Right cardiac atrium (tissue), 5 donors: ENCODE measurements around the gene SLC35B2. TPM values are rescaled to one million over a fixed set of nuclear protein-coding genes. Genes with fewer than 3 reads are reported as not detected.
A peak's percentile ranks its signal among the peaks of the same experiment; 100 is the strongest.

Source experiments
- ATAC-seq, 2 donors: fragments of 200-7000 bp; cut with Tn5 transposase; one replicate each; pipeline versions ENCODE4 v1.8.0 to v1.9.1; 2020; ENCODE audit warnings: moderate library complexity in 2 of 2, mild to moderate bottlenecking in 1 of 2
- DNase-seq, 3 donors: peaks; one replicate each; pipeline ENCODE4 v3.0.0-alpha.2; 2020
- H3K27ac ChIP-seq: one replicate; pipeline ENCODE4 v1.5.1; 2013; ENCODE audit warnings: mild to moderate bottlenecking, low read length, control low read depth, moderate library complexity
- H3K27me3 ChIP-seq: one replicate; pipeline ENCODE4 v1.6.1; 2013; ENCODE audit not compliant: control insufficient read depth, insufficient read depth
- H3K4me1 ChIP-seq: one replicate; pipeline ENCODE4 v1.6.1; 2013; ENCODE audit warnings: low read length; ENCODE audit not compliant: control insufficient read depth, insufficient read depth
- H3K4me3 ChIP-seq: one replicate; pipeline ENCODE4 v1.5.1; 2013; ENCODE audit warnings: low read length, control low read depth
- H3K9me3 ChIP-seq: one replicate; pipeline ENCODE4 v1.6.1; 2013; ENCODE audit warnings: low read length; ENCODE audit not compliant: control insufficient read depth
- WGBS: extraction: QIAGEN DNeasy Blood & Tissue Kit; methylation state at CpG from one replicate; pipeline ENCODE4 v1.1.7; 2013; 5-methylcytosine and 5-hydroxymethylcytosine counted together
- intact Hi-C, 4 donors: fragments of 100-400 bp; cut with DNase I; formaldehyde crosslinking; loops; one replicate each; pipeline versions ENCODE4 v1.11.0 to v1.14.0; 2022 to 2023
- polyA plus RNA-seq: library from polyadenylated mRNA; stranded (reverse); fragments of 200-250 nt; gene quantifications from one replicate; pipeline ENCODE4 v1.2.3, GENCODE V29; 2013
- total RNA-seq, 4 donors: library from RNA; stranded (reverse); fragmentation: NEBNext Ultra II Directional; extraction: Animal tissue kit (Norgen Biotek cat#: 25700); gene quantifications; one replicate each; pipeline ENCODE4 v1.2.1, GENCODE V29; 2021
- donor health status: healthy with polysubstance abuse.
- donor health status: DM: no; HTN: yes; CAD: no.
- donor health status: DM: no; HTN: no; CAD: no.
- donor health status: DM: no; HTN: yes; CAD: no; lungs with severe emphysema.
- donor health status: DM: yes; HTN: yes; CAD: no.

Gene SLC35B2
- total and polyA plus RNA-seq, 5 donors: 15.8 to 25.2 (median 21.8) TPM

DNA sequence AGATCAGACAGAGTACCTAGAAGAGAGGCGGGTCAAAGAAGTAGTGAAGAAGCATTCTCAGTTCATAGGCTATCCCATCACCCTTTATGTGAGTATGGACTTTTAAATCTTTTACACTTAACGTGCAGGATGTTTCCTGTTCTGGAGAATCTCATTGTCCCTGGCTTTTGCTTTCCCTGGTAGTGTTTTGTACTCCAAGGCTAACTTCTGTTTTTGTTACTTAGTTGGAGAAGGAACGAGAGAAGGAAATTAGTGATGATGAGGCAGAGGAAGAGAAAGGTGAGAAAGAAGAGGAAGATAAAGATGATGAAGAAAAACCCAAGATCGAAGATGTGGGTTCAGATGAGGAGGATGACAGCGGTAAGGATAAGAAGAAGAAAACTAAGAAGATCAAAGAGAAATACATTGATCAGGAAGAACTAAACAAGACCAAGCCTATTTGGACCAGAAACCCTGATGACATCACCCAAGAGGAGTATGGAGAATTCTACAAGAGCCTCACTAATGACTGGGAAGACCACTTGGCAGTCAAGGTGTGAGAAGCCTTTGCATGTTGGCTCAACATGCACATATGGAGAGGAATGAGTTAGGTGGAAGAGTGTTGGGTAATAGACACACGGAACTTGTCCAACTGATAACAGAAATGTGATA, 7.1 kb downstream of the SLC35B2 start:
- intact Hi-C loops: no loop called here
- 58% methylated on average over 6 of the region's 6 CpGs for WGBS
- DNase-seq: no peak
- Histone ChIP-seq H3K4me3 (no peak overlapping the region), H3K4me1 (no peaks in the 10 kb centered on the region), H3K27ac (no peak overlapping the region), H3K9me3 (no peaks in the 10 kb centered on the region), H3K27me3 (no peaks in the 10 kb centered on the region)
- no peak for ATAC-seq

DNA sequence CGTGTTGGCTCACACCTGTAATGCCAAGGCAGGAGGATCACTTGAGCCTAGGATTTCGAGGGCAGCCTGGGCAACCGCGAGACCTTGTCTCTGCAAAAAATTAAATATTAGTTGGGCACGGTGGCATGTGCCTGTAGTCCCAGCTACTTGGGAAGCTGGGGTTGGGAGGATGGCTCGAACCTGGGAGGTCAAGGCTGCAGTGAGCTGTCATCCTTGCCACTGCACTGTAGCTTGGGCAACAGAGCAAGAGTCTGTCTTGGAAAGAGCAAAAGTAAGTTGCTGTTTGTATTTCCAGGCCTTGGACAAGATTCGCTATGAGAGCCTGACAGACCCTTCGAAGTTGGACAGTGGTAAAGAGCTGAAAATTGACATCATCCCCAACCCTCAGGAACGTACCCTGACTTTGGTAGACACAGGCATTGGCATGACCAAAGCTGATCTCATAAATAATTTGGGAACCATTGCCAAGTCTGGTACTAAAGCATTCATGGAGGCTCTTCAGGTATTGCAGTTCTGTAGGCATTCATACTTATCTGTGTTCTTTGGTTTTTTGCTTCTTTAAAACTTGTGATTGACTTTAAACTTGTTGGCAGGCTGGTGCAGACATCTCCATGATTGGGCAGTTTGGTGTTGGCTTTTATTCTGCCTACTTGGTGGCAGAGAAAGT, 8.1 kb downstream of the SLC35B2 start:
- 78% methylated on average over 9 of the region's 9 CpGs for WGBS
- H3K4me3 ChIP-seq: no peak overlapping the region
- H3K4me1 ChIP-seq: no peaks in the 10 kb centered on the region
- intact Hi-C loops: no loop called here
- H3K27ac ChIP-seq: no peak overlapping the region
- no peak for ATAC-seq
- no peaks in the 10 kb centered on the region for H3K9me3 ChIP-seq
- H3K27me3 ChIP-seq: no peaks in the 10 kb centered on the region
- DNase-seq: no peak

DNA sequence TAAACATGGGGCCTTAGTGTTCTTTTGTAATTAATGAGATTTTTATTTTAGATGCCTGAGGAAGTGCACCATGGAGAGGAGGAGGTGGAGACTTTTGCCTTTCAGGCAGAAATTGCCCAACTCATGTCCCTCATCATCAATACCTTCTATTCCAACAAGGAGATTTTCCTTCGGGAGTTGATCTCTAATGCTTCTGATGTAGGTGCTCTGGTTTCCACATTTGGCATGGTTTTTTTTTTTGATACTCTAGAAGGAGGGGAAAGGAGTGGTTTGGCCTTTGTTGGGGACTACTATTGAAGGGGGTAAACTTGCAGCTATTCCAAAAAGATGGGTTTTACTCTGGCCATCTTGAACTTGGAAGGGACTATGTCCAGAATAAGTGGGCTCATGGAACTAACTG, 8.7 kb downstream of the SLC35B2 start:
- ATAC-seq (no peak), DNase-seq (no peak)
- Histone ChIP-seq H3K27me3 (no peaks in the 10 kb centered on the region), H3K27ac (no peak overlapping the region), H3K9me3 (no peaks in the 10 kb centered on the region), H3K4me1 (no peaks in the 10 kb centered on the region), H3K4me3 (peak overlapping the region; percentile 98)
- intact Hi-C loops: no loop called here
- 35% methylated on average over 1 of the region's 1 CpG for WGBS

DNA sequence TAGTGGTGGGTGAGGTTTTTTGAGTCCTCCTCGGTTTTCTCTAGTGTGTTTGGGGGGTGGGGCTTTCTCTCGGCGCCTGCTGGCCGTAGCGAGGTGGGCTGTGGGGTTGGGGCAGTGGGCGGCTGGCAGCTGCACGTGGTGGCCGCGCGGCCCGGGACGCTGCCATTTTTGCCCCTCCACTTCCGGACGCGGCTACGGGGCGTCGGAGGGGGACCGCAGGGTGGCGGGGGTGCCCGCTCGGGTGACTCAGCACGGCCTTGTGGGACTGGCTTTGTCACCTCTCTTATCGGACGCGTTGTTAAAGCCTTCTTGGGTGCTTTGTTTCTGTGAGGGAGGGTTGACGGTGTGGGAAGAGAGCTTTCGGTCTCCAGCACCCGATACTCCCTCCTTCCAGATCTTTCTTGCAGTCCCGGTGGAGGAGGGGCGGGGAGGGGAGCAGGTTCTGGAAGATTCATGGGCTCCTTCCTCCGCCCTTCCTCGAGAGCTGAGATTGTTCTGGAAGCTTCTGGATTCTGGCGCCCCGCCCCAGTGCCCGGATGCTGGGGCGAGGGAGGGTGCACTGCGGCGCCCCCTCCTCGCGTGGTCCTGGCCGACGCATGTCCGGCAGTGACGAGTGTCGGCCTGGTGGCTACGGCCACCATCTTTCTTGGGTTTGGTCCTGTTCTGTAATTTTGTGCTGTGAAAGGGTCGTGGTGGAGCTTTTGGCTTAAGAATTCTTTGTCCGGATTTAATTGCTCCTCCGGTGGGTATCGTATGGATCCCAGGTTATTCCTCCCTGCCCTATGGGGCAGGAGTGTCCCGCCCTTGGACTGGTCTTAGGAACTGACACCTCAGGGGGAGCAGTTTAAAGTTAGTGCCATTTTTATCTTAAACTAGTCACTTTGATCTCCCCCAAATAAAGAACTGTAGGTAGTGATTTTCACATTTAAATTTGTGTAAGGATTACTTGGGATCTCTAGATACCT, 9.7 kb downstream of the SLC35B2 start:
- WGBS: under 1% methylated on average over 52 of the region's 52 CpGs
- intact Hi-C loops: no loop called here
- no peaks in the 10 kb centered on the region for H3K9me3 ChIP-seq
- ATAC-seq: peak; percentile 47 to 64
- peak overlapping the region; percentile 98 for H3K4me3 ChIP-seq
- H3K4me1 ChIP-seq: no peaks in the 10 kb centered on the region
- DNase-seq: peak; percentile 78 to 89 (median 89)
- no peaks in the 10 kb centered on the region for H3K27me3 ChIP-seq
- peak overlapping the region; percentile 80 for H3K27ac ChIP-seq

DNA sequence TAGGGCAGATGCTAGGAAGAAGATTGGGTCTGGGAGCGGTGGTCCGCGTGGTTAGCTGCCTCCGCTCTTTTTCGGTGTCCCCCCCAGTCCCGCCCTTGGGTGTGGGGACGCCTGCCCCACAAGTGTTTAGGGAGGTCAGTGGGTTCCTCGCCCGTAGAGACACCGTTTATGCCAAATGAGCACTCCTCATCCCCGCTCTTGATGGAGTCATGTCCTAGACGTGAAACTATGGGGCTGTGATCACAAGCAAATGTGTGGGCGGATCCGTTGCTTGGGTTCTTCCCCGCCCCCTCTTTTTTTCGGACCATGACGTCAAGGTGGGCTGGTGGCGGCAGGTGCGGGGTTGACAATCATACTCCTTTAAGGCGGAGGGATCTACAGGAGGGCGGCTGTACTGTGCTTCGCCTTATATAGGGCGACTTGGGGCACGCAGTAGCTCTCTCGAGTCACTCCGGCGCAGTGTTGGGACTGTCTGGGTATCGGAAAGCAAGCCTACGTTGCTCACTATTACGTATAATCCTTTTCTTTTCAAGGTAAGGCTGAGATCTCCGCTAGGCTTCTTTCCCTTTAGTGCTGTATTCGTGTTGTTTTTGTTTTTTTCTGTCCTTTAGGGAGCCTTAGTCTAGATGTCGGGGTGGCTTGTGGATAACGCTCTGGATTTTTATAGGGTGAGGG, 10.5 kb downstream of the SLC35B2 start, which contains the start of gene HSP90AB1:
TSS of gene HSP90AB1 (plus strand) at position 439 of the 675 bp plus-strand sequence. CDS start 1,529 bp downstream, outside the sequence.
- DNase-seq (peak; percentile 93 to 97 (median 95)), ATAC-seq (peak; percentile 92 to 94)
- intact Hi-C loops: no loop called here
- Histone ChIP-seq H3K9me3 (no peaks in the 10 kb centered on the region), H3K27me3 (no peaks in the 10 kb centered on the region), H3K27ac (peak within 1 kb of the TSS; percentile 80), H3K4me1 (no peaks in the 10 kb centered on the region), H3K4me3 (peak within 1 kb of the TSS; percentile 98)
- WGBS: under 1% methylated on average over 34 of the region's 34 CpGs

DNA sequence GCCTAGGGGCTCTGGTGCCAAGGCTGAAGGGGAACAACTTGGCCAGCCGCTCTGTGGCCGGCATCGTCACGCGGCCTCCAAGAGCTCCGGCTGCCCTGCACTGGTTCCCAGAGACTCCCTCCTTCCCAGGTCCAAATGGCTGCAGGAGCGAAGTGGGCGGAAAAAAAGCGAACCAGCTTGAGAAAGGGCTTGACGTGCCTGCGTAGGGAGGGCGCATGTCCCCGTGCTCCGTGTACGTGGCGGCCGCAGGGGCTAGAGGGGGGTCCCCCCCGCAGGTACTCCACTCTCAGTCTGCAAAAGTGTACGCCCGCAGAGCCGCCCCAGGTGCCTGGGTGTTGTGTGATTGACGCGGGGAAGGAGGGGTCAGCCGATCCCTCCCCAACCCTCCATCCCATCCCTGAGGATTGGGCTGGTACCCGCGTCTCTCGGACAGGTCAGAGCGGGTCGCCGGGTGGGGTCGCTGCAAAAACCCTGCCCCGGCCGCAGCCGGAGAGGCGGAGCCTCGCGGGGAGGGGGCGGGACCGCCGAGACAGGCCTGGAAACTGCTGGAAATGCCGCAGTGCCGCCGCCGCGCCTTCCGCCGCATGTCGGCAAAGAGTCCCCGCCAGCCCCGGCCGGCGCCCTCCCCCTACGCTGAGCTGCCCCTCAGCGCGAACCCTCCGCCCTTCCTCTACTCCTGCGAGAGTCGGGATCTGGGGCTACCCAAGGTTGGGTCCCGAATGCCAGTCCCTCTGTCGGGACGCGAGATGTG, 11.2 kb downstream of the SLC35B2 start:
- no peaks in the 10 kb centered on the region for H3K9me3 ChIP-seq
- H3K4me3 ChIP-seq: peak overlapping the region; percentile 98
- intact Hi-C loops: no loop called here
- WGBS: under 1% methylated on average over 62 of the region's 62 CpGs
- H3K4me1 ChIP-seq: no peaks in the 10 kb centered on the region
- ATAC-seq (peak; percentile 86 to 89), DNase-seq (peak; percentile 93 to 97 (median 97))
- H3K27me3 ChIP-seq: no peaks in the 10 kb centered on the region
- peak overlapping the region; percentile 80 for H3K27ac ChIP-seq

DNA sequence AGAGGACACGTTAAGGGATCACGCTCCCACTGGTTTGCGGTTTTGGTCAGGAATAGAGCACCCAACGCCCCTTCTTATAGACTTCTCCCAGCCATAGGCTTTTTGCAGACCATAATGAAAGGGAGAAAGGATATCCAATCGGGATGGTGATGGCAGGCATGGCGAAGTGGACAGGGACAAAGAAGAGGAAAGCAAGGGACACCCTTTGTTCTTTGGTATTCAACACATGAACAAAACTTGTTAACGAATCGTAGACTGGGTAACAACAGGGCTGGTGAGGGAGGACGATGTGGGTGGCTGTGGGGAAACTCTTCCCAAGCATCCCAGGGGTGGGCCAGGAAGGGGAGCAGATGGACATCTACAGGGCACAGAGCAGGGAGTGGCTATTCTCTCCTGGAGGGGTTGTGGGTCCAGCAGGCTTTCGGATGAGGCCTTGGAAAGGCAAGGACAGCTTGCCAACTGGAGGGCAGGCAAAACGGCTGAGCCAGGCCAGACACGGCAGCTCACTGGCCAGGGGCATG, 11.9 kb downstream of the SLC35B2 start:
- H3K9me3 ChIP-seq: no peaks in the 10 kb centered on the region
- no peaks in the 10 kb centered on the region for H3K4me1 ChIP-seq
- intact Hi-C loops: no loop called here
- peak overlapping the region; percentile 98 for H3K4me3 ChIP-seq
- 64% methylated on average over 12 of the region's 12 CpGs for WGBS
- DNase-seq (peak in 1 of 3 donors; percentile 38), ATAC-seq (no peak)
- no peaks in the 10 kb centered on the region for H3K27me3 ChIP-seq
- H3K27ac ChIP-seq: peak overlapping the region; percentile 61

DNA sequence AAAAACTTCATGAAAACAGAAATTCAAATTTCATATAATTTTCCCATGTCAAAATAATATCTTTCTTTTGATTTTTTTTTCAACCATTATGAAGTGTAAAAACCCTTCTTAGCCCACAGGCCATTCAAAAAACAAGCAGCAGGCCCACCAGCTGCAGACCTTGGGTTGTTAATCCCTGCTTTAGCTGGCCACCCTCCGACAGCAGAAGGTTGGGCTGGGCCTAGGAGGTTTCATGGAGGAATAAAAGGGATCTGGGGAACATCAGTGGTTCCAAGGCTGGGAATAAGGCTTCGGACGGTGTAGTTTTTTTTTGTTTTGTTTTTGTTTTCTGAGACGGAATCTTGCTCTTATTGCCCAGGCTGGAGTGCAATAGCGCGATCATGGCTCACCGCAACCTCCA, 14.0 kb downstream of the SLC35B2 start:
- intact Hi-C loops: no loop called here
- Histone ChIP-seq H3K9me3 (no peaks in the 10 kb centered on the region), H3K4me3 (no peak overlapping the region), H3K27me3 (no peaks in the 10 kb centered on the region), H3K4me1 (no peaks in the 10 kb centered on the region), H3K27ac (no peak overlapping the region)
- ATAC-seq: no peak
- no peak for DNase-seq
- WGBS: 91% methylated on average over 7 of the region's 7 CpGs

DNA sequence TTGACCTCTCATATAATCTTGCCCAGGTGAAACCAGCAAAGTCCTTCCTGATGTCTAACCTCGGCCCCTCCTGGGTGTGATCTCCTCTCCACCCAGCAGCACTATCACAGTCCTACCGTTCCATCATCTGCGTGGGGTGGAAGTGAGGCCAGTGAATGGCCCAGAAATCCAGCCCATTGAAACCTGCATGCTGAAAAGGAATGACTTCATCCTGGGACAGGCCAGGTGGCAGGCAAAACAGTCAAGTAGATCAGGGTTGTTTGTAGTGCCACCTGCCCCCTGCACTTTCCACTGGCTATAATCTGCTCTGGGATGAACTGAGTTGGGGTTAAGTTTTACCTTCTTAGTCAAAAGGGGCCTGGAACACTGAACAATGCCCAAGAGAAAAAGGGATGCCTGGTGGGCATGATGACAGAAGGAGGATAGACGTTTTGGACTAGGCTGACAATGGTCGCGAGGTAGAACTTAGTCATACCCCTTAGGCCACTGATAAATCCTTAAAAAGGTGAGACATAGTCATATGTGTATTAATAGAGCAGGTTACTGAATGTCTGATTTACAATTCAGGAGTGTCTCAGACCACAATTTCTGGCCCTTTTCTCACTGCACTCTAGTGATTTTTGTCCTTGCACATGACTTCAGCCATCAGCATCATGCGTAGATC, 18.5 kb downstream of the SLC35B2 start:
- H3K27ac ChIP-seq: peak overlapping the region; percentile 48
- H3K9me3 ChIP-seq: no peaks in the 10 kb centered on the region
- DNase-seq: peak in 2 of 3 donors; percentile 12 to 27
- ATAC-seq: no peak
- intact Hi-C loops: loop anchor here in 2 of 4 donors (10.0 kb wide), 1 partner anchor 144 kb away; no protein-coding TSS in a partner anchor
- H3K27me3 ChIP-seq: no peaks in the 10 kb centered on the region
- WGBS: 82% methylated on average over 7 of the region's 7 CpGs
- H3K4me3 ChIP-seq: no peak overlapping the region
- peaks cover 5% of the 10 kb centered on the region for H3K4me1 ChIP-seq
